Stomach smooth muscle (tissue), 2 donors: ENCODE measurements around the gene GGACT.

Source experiments
- H3K27ac ChIP-seq: one replicate; pipeline ENCODE4 v1.7.0; 2013; ENCODE audit warnings: mild to moderate bottlenecking, low read length, inconsistent platforms
- H3K27me3 ChIP-seq, 2 donors: one replicate each; pipeline ENCODE4 v1.7.0; 2013; ENCODE audit warnings: low read length in 2 of 2; ENCODE audit not compliant: insufficient read depth in 2 of 2, control insufficient read depth in 1 of 2
- H3K36me3 ChIP-seq, 2 donors: one replicate each; pipeline ENCODE4 v1.7.0; 2013; ENCODE audit warnings: low read length in 2 of 2; ENCODE audit not compliant: control insufficient read depth in 2 of 2, insufficient read depth in 2 of 2
- H3K4me1 ChIP-seq: one replicate; pipeline ENCODE4 v1.7.0; 2013; ENCODE audit warnings: low read length; ENCODE audit not compliant: control insufficient read depth, insufficient read depth
- H3K4me3 ChIP-seq, 2 donors: one replicate each; pipeline ENCODE4 v1.7.0; 2013; ENCODE audit warnings: low read length in 2 of 2
- H3K9ac ChIP-seq, 2 donors: one replicate each; pipeline ENCODE4 v1.7.0; 2013; ENCODE audit warnings: low read length in 2 of 2, mild to moderate bottlenecking in 1 of 2
- H3K9me3 ChIP-seq, 2 donors: one replicate each; pipeline ENCODE4 v1.7.0; 2013; ENCODE audit warnings: low read length in 2 of 2; ENCODE audit not compliant: control insufficient read depth in 2 of 2
- donor health status: healthy.
- donor health status: Pancreatic carcinoma.

Gene GGACT

GRCh38 chr13:100512422-100512821, 76.2 kb downstream of the GGACT start:
- H3K9me3 ChIP-seq, result no peaks in the 10 kb centered on the region
- H3K36me3 ChIP-seq, result no peaks in the 10 kb centered on the region
- no peak overlapping the region for H3K9ac ChIP-seq
- H3K27me3 ChIP-seq, result no peaks in the 10 kb centered on the region
- H3K4me3 ChIP-seq, result no peak overlapping the region
- no peaks in the 10 kb centered on the region for H3K4me1 ChIP-seq
- no peak overlapping the region for H3K27ac ChIP-seq

DNA sequence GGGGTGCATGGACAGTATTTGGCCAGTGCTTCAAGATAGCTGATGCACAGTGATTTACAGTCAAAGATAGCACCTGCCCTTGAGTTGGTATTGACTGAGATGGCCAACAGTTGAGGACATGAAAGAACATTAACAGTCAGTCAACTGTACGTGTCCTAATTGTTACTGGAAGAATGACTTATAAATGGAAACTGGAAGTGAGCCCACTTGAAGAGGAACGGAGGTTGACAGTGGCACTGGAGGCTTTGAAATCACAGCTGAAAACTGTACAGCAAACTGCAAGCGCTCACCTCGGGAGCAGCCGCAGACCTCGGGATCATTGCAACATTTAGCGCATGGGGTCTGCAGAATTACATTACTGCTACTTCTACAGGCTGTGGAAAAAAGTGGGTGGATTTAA, 77.1 kb downstream of the GGACT start:
- Histone ChIP-seq H3K36me3 (no peaks in the 10 kb centered on the region), H3K27me3 (no peaks in the 10 kb centered on the region), H3K9me3 (no peaks in the 10 kb centered on the region), H3K9ac (no peak overlapping the region), H3K27ac (no peak overlapping the region), H3K4me1 (no peaks in the 10 kb centered on the region), H3K4me3 (no peak overlapping the region)

GRCh38 chr13:100510208-100510957, 78.2 kb downstream of the GGACT start:
- H3K36me3 ChIP-seq, result no peaks in the 10 kb centered on the region
- no peak overlapping the region for H3K27ac ChIP-seq
- no peaks in the 10 kb centered on the region for H3K27me3 ChIP-seq
- H3K9me3 ChIP-seq, result no peaks in the 10 kb centered on the region
- no peaks in the 10 kb centered on the region for H3K4me1 ChIP-seq
- H3K4me3 ChIP-seq, result no peak overlapping the region
- no peak overlapping the region for H3K9ac ChIP-seq

- Histone ChIP-seq H3K27ac (no peak overlapping the region), H3K27me3 (no peaks in the 10 kb centered on the region), H3K9me3 (no peaks in the 10 kb centered on the region), H3K4me3 (no peak overlapping the region), H3K4me1 (no peaks in the 10 kb centered on the region), H3K36me3 (no peaks in the 10 kb centered on the region), H3K9ac (no peak overlapping the region)
Observed at GRCh38 chr13:100508996-100509395, 79.6 kb downstream of the GGACT start.

DNA sequence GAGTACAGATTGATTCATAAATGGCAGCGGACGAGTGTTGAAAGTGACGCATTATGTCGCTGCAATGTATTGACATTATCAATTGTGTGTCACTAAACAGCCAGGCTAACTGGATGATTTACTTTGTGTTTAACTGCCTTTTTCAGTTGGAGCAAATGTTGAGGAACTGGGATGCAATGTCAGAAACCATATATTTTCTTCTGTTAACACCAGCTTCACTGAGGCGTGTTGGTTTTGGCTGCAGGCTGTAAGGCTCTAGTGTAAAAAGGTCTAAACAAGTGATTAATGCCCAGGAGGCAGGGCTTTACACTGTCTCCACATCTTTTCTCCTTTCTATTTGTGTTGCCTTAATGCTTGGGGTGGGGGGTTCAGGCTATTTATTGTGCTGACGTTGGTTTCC, 80.1 kb downstream of the GGACT start:
- Histone ChIP-seq H3K4me3 (no peak overlapping the region), H3K9ac (no peak overlapping the region), H3K4me1 (no peaks in the 10 kb centered on the region), H3K36me3 (no peaks in the 10 kb centered on the region), H3K27me3 (no peaks in the 10 kb centered on the region), H3K27ac (no peak overlapping the region), H3K9me3 (no peaks in the 10 kb centered on the region)

GRCh38 chr13:100506600-100507422, 81.8 kb downstream of the GGACT start:
- Histone ChIP-seq H3K27ac (no peak overlapping the region), H3K4me1 (no peaks in the 10 kb centered on the region), H3K4me3 (no peak overlapping the region), H3K9ac (no peak overlapping the region), H3K27me3 (no peaks in the 10 kb centered on the region), H3K36me3 (no peaks in the 10 kb centered on the region), H3K9me3 (no peaks in the 10 kb centered on the region)

- Histone ChIP-seq H3K9ac (no peak overlapping the region), H3K27me3 (no peaks in the 10 kb centered on the region), H3K4me1 (no peaks in the 10 kb centered on the region), H3K9me3 (no peaks in the 10 kb centered on the region), H3K27ac (no peak overlapping the region), H3K4me3 (no peak overlapping the region), H3K36me3 (no peaks in the 10 kb centered on the region)
Observed at GRCh38 chr13:100506154-100506553, 82.4 kb downstream of the GGACT start.

DNA sequence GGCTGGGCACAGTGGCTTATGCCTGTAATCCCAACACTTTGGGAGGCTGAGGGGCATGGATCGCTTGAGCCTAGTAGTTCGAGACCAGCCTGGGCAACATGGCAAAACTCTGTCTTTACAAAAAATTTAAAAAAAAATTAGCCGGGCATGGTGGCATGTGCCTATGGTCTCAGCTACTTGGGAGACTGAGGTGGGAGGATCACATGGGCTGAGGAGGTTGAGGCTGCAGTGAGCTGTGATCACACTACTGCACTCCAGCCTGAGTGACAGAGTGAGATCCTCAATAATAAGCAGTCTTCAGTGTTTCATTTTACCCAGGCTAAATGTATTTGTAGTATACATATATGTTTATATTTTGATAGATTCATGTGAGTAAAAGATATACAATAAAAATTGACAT, 85.0 kb downstream of the GGACT start:
- H3K27me3 ChIP-seq, result no peaks in the 10 kb centered on the region
- no peak overlapping the region for H3K9ac ChIP-seq
- no peak overlapping the region for H3K27ac ChIP-seq
- H3K9me3 ChIP-seq, result no peaks in the 10 kb centered on the region
- no peaks in the 10 kb centered on the region for H3K4me1 ChIP-seq
- no peak overlapping the region for H3K4me3 ChIP-seq
- H3K36me3 ChIP-seq, result no peaks in the 10 kb centered on the region

DNA sequence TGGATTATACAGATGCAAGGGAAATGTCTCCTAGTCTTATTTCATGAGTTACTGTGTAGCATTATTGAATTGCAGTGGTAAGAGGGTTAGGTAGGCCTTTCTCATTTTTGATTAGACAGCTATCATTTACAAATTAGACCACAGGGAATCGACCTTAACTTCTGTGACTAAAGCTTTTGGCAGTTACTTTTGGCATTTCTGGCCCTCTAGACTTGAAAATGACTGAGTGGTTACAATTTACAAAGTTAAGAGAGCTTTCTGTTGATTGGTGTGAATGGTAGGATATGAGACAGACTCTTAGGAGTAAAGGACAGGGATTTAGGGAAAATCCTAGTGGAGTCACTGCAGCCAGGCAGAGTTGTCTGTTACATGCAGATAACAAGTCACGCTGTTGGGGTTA, 86.1 kb downstream of the GGACT start:
- Histone ChIP-seq H3K9me3 (no peaks in the 10 kb centered on the region), H3K9ac (no peak overlapping the region), H3K4me1 (no peaks in the 10 kb centered on the region), H3K27ac (no peak overlapping the region), H3K36me3 (no peaks in the 10 kb centered on the region), H3K4me3 (no peak overlapping the region), H3K27me3 (no peaks in the 10 kb centered on the region)

GRCh38 chr13:100497389-100497788, 91.2 kb downstream of the GGACT start:
- Histone ChIP-seq H3K9me3 (no peaks in the 10 kb centered on the region), H3K9ac (no peak overlapping the region), H3K4me1 (no peaks in the 10 kb centered on the region), H3K4me3 (no peak overlapping the region), H3K27me3 (no peaks in the 10 kb centered on the region), H3K36me3 (no peaks in the 10 kb centered on the region), H3K27ac (no peak overlapping the region)

DNA sequence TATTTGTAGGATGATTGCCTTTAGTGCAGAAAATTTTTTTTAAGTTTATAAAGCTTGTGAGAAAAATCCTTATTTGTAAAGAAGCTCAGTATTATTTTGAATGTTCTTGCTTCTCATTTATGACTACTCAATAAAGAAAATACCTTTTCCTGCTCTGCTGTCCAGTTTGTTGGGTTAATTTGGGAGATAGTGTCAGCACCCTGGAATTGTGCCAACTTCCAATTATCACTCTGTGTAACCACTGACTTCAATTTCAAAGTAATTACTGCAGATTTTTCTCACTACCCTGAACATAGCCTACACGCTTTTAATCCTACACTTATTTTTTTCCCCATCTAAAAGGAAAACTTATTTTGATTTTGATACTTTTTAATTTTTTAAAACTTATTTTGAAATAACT, 93.1 kb downstream of the GGACT start:
- no peak overlapping the region for H3K4me3 ChIP-seq
- H3K4me1 ChIP-seq, result no peaks in the 10 kb centered on the region
- no peaks in the 10 kb centered on the region for H3K9me3 ChIP-seq
- no peaks in the 10 kb centered on the region for H3K27me3 ChIP-seq
- no peak overlapping the region for H3K27ac ChIP-seq
- H3K36me3 ChIP-seq, result no peaks in the 10 kb centered on the region
- no peak overlapping the region for H3K9ac ChIP-seq
